Activated B cell treated with CpG ODN at 0.5 μM for 24 hours (primary cell): ENCODE results near the gene KAT6B. TPM values are rescaled to one million over a fixed set of nuclear protein-coding genes. Genes with fewer than 3 reads are reported as not detected.

ENCODE experiments used
- ATAC-seq: fragments of 200-7000 bp; cut with Tn5 transposase; one replicate; pipeline ENCODE4 v1.10.0; 2021; ENCODE audit warnings: low read depth, mild to moderate bottlenecking, moderate library complexity
- CTCF ChIA-PET: fragments of 350-600 bp; sonication (Branson Sonifier 250); formaldehyde crosslinking; loops from one replicate; lab custom pipeline; 2021; ENCODE audit warnings: antibody characterized with exemption; lab: Charles Lee
- POLR2A ChIA-PET: fragments of 350-600 bp; sonication (Branson Sonifier 250); formaldehyde crosslinking; loops from one replicate; lab custom pipeline; 2021; ENCODE audit warnings: antibody characterized with exemption; lab: Charles Lee
- DNase-seq: peaks from one replicate; pipeline ENCODE4 v3.0.0; 2022
- H3K27ac Mint-ChIP-seq: one replicate; pipeline ENCODE4 v1.8.0; 2020; ENCODE audit warnings: mixed read lengths
- H3K27me3 Mint-ChIP-seq: one replicate; pipeline ENCODE4 v1.8.0; 2021; ENCODE audit warnings: mixed read lengths
- H3K36me3 Mint-ChIP-seq: one replicate; pipeline ENCODE4 v1.8.0; 2021; ENCODE audit warnings: low read depth, mixed read lengths
- H3K4me1 Mint-ChIP-seq: one replicate; pipeline ENCODE4 v1.8.0; 2021; ENCODE audit warnings: mixed read lengths
- H3K4me3 Mint-ChIP-seq: one replicate; pipeline ENCODE4 v1.8.0; 2020; ENCODE audit warnings: mild to moderate bottlenecking, mixed read lengths
- H3K9me3 Mint-ChIP-seq: one replicate; pipeline ENCODE4 v1.8.0; 2020; ENCODE audit warnings: mixed read lengths
- intact Hi-C: fragments of 100-400 bp; cut with micrococcal nuclease; formaldehyde crosslinking; loops from one replicate; pipeline ENCODE4 v1.15.1; 2024
- total RNA-seq: library from RNA; stranded (reverse); gene quantifications from 2 replicates; pipeline ENCODE4 v1.2.3, GENCODE V29; 2022
- TF ChIP-seq, protein P1 (sequence below): fragments of 200-600 bp; IDR thresholded peaks from one replicate; pipeline ENCODE4 v1.8.0; 2022; ENCODE audit warnings: antibody characterized with exemption, mild to moderate bottlenecking

The KAT6B gene
- total RNA-seq, 1 donor from 2014 or later: 45.2 TPM

GRCh38 chr10:74799721-74800221, 26.6 kb upstream of the KAT6B start:
- Mint-ChIP-seq H3K9me3 (no peaks in the 10 kb centered on the region), H3K4me1 (peaks cover 25% of the 10 kb centered on the region), H3K4me3 (no peak overlapping the region), H3K27ac (no peak overlapping the region), H3K27me3 (peaks cover 10% of the 10 kb centered on the region), H3K36me3 (no peaks in the 10 kb centered on the region)
- POLR2A ChIA-PET: no interaction called here
- CTCF ChIA-PET: no interaction called here
- intact Hi-C loops: no loop called here
- DNase-seq (no peak), ATAC-seq (no peak)
- TF ChIP-seq, protein P1, sequence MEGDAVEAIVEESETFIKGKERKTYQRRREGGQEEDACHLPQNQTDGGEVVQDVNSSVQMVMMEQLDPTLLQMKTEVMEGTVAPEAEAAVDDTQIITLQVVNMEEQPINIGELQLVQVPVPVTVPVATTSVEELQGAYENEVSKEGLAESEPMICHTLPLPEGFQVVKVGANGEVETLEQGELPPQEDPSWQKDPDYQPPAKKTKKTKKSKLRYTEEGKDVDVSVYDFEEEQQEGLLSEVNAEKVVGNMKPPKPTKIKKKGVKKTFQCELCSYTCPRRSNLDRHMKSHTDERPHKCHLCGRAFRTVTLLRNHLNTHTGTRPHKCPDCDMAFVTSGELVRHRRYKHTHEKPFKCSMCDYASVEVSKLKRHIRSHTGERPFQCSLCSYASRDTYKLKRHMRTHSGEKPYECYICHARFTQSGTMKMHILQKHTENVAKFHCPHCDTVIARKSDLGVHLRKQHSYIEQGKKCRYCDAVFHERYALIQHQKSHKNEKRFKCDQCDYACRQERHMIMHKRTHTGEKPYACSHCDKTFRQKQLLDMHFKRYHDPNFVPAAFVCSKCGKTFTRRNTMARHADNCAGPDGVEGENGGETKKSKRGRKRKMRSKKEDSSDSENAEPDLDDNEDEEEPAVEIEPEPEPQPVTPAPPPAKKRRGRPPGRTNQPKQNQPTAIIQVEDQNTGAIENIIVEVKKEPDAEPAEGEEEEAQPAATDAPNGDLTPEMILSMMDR: no peak

- Mint-ChIP-seq H3K27ac (no peak overlapping the region), H3K4me1 (peaks cover 10% of the 10 kb centered on the region)
Measured at GRCh38 chr10:74801447-74801846, 25.0 kb upstream of the KAT6B start.

GRCh38 chr10:74808501-74808900, 17.9 kb upstream of the KAT6B start:
- Mint-ChIP-seq H3K27me3 (peaks cover 3% of the 10 kb centered on the region), H3K4me3 (no peak overlapping the region), H3K27ac (no peak overlapping the region), H3K36me3 (no peaks in the 10 kb centered on the region), H3K9me3 (no peaks in the 10 kb centered on the region), H3K4me1 (no peaks in the 10 kb centered on the region)
- TF ChIP-seq, protein P1: no peak
- POLR2A ChIA-PET: interaction anchor here (0.7 kb wide), 1 partner anchor 57 kb away, joined by 10 read pairs; no protein-coding TSS in a partner anchor
- CTCF ChIA-PET: no interaction called here
- no peak for ATAC-seq
- DNase-seq: no peak
- intact Hi-C loops: no loop called here

More at GRCh38 chr10:74801447-74801846, 25.0 kb upstream of the KAT6B start:
- no peak for DNase-seq
- H3K4me3 Mint-ChIP-seq: no peak overlapping the region
- ChIA-PET POLR2A (no interaction called here), CTCF (no interaction called here)
- intact Hi-C loops: no loop called here
- no peaks in the 10 kb centered on the region for H3K36me3 Mint-ChIP-seq
- H3K9me3 Mint-ChIP-seq: no peaks in the 10 kb centered on the region
- TF ChIP-seq, protein P1: no peak
- no peak for ATAC-seq
- H3K27me3 Mint-ChIP-seq: peaks cover 10% of the 10 kb centered on the region

DNA sequence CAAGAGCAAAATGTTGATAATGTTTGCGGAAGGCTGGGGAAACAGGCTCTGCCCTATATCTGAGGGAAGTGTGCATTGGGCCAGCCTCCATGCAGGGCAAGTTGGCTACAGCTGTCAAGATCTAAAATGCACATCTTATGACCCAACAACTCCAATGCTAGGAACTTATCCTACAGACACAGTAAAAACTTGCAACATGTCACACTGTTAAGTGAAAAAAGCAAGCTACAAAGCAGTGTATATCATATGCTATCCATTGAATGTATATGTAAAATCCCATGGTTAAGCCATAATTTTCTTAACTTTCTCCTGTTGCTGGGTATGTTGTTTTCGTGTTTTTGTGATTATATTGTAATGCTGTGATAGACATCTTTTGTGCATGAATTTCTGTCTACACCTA, 16.3 kb upstream of the KAT6B start:
- H3K27ac Mint-ChIP-seq: no peak overlapping the region
- H3K36me3 Mint-ChIP-seq: no peaks in the 10 kb centered on the region
- no peak for DNase-seq
- H3K9me3 Mint-ChIP-seq: no peaks in the 10 kb centered on the region
- ChIA-PET POLR2A (no interaction called here), CTCF (no interaction called here)
- intact Hi-C loops: no loop called here
- no peak overlapping the region for H3K4me3 Mint-ChIP-seq
- ATAC-seq: no peak
- no peaks in the 10 kb centered on the region for H3K4me1 Mint-ChIP-seq
- TF ChIP-seq, protein P1: no peak
- H3K27me3 Mint-ChIP-seq: peaks cover 3% of the 10 kb centered on the region

DNA sequence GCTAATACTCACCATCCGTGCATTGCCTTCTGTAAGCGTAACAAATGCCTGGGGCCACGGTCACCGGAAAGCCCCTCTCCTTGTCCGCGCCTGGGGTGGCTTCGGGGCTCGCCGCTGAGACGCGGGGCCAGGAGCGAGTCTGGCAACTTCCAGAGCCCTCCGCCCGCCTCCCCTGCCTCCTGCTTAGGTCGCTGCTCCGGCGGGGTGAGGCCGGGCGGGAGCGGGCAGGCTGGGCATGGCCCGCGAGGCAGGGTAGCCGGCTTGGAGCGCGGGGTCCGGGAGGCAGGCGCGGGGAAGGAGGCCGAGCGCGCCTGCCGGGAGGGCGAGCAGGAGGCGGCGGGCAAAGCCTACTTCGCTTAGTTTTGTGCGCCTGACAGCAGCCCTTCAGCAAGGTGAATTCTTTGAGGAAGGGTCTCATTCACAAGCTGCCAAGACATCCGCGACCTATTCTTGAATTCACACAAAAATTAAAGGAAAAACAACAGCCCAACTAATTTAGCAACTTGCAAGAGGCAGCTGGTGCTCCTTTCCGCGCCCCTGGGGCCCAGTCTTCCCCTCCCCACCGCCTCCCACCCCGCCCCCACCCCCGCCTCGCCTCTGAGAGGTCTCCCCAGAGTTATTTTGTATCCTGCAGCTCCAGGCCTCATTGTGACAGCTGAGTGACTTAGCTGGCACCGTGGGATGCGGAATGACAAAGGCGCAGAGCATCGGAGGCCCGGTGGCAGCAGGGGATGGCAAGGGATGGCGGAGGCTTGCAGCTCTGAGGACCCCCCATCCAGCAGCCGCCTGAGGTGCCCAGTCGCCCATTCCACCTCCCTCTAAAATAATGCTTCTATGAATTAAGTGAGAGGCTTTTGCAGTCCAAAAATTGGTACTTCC, 12.8 kb upstream of the KAT6B start:
- peaks cover 3% of the 10 kb centered on the region for H3K9me3 Mint-ChIP-seq
- DNase-seq (no peak), ATAC-seq (no peak)
- H3K27ac Mint-ChIP-seq: no peak overlapping the region
- H3K36me3 Mint-ChIP-seq: no peaks in the 10 kb centered on the region
- intact Hi-C loops: no loop called here
- TF ChIP-seq, protein P1: no peak
- CTCF ChIA-PET: no interaction called here
- H3K4me3 Mint-ChIP-seq: no peak overlapping the region
- H3K27me3 Mint-ChIP-seq: peaks cover 3% of the 10 kb centered on the region
- POLR2A ChIA-PET: no interaction called here
- H3K4me1 Mint-ChIP-seq: peaks cover 5% of the 10 kb centered on the region
